Stimulated activated CD4-positive, alpha-beta T cell treated with anti-CD3 and anti-CD28 coated beads, Interleukin-2, amount 100 ng/mL, for 24 hours (primary cell): Measurements from ENCODE around the gene KCNK1.

Experiments used
- DNase-seq, 2 donors: peaks; one replicate each; pipeline ENCODE4 v3.0.0-alpha.2; 2020

KCNK1 gene

DNA sequence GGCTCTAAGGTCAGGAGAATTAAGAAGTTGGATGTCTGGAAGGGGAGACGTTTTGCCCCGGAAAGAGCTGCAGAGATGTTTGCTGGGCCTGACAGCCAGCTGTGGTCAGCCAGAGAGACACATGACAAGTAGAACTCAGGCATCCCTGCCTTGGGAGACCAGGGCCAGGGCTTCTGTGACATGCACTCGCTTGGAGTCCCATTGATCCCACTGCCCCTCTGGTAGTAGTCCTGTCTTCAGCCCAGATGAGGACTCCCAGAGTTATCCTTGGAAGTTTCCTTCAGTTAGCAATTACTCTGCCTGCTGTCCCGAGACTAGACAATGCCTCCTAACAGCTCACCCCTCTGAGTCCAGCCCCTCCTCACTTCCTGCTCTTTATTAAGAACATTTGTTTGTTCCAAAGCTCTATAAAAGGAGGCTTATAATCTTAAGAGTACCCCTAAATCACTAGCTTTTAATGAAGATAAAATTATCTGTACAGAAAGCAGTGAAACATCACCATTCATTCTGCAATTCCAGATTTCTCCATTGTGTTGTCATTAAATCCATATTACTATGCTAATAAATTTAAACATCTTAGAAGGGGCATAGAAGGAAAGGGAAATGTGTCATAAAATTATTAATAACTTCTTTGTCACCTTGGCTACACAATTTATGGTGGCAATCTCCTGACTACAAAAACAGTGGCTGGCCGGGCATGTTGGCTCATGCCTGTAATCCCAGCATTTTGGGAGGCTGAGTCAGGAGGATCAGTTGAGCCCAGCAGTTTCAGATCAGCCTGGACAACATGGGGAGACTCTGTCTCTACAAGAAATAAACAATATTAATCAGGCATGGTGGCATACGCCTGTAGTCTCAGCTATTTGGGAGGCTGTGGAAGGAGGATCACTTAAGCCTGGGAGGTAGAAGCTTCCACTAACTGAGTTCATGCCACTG is 94.2 kb downstream of the KCNK1 start:
- no peak for DNase-seq

DNA sequence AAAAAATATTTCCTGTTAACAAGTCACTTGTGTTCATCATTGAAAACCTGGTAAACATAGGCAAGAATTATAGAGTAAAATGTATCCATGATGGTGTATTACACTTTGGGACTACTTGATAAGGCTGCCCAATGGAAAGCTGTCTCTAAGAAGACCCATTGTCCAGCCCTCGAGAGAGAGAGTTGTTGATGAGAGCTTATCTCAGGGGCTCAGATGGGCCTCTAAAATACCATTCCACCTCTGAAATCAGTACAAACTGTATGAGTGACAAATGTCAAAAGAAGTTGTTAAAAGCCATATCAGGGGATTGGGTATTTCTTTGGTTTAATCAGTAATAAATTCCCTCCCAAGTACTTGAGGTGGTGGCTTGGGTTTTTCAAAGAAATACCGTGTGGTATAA is 96.1 kb downstream of the KCNK1 start:
- DNase-seq, result no peak

DNA sequence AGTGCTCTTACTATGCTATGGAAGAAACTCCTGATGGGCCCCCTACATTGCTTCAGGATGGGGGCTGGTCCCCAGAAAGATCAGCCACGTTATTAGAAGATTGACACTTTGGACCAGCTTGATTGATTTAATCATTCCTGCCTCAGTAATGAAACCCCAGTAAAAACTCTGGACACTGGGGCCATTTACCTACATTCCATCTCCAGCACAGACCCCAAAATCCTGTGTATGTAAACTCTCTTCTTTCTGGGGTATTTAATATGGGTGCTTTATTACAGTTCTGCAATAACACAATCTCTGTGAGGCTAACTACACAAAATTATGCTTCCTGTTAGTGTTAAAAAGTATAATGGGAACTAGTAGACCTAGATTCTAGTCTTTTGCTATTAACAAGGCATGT is 96.6 kb downstream of the KCNK1 start:
- DNase-seq, result no peak

DNA sequence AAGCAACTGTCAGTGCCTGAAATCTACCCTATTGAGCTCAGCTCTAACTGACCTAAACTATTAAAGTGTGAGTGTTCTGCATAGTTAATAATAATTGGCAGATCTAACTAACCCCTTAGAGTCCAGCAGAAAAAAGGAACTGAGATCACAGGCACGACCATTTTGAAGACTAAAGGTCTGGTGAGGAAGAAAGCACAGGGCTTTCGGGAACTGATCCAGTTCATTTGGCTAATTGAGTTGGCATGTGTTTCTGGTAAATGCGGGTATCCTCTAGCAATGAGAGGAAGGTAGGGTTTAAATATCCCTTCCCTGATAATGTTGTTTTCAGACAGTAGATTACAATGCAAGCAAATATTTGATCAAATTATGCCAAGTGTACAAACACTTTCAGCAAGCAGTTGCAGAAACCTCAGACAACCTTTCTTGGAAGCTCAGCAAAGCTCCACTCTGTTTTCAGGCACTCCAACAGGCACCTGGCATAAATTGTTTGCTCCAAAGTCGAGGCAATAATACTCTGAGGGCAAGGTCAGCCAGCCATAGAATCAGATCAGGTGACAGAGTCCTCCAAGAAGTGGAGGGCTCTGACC is 100.8 kb downstream of the KCNK1 start:
- DNase-seq, result no peak

DNA sequence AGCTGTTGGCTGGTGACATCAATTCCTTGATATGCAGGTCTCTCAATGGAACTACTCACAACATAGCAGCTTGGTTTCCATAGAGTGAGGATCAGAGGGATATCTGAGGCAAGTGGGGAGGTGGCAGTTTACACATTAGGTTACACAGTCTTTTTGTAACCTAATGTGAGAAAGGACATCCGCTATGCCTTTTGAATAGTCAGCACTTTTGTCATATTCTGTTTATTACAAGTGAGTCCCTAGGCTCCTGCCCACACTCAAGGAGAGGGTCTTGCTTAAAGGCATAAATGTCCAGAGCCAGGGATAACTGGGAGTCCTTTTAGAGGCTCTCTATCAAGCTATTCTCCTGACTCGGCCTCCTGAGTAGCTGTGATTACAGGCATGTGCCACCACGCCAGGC is 104.2 kb downstream of the KCNK1 start:
- no peak for DNase-seq

DNA sequence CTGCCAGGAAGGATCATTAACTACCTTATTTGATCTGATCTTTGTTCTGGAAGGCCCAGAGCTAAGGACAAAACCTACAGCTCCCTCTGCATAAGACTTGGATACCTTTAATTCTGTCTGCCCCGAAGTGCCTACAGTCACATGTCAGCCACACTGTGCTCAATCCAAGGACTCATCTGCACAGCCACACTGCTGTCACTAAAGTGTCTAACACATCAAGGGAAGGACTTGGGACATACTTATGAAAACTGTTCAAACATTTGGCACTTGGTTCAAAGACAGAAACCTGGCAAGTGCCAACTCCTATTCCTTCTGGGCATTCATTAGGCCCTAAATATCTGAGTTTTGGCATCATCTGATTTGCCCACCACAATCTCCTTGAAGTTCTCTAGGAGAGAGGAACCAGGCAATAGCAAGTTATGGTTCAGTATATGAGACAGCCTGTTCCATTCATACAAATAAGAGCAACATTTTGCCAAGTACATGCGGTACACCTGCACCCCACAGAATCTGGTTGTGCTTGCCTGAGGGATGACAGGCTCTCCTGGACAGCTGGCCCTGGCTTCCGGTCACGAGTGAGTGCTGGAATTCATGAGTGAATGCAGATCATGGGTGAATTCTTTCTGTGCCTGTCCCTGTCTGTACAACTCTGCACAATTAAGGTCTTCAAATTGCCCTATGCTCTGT is 105.9 kb downstream of the KCNK1 start:
- DNase-seq, result no peak

DNA sequence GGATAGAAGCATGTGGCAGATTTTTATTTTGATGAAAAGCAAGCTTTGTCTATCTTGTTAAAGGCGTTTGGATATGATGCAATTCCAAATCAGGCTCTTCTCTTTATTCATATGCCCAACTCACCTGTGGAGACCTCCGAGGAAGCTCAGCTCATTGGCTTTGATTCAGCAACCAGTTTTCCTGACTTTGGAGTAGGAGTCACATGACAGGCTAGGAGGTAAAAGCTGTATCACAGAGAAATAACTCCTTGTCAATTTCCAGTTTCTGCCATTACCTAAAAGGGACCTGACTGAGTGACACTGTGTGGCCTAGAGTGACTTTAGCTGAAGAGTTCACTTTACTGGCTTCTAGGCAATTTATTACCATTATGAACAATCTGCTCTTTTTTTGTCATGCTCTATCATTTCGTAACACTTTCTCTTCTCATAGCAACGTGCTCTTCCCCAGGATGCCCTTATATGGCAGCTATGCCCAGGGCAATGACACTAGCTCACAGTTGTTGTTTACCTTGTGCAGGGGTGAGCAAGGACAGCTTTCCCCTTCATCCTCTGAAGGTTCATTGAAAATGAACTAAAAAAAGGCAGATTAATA is 107.2 kb downstream of the KCNK1 start:
- no peak for DNase-seq
